Thymus (tissue), 11 donors: ENCODE results near the gene MINDY3. TPM values are rescaled to one million over a fixed set of nuclear protein-coding genes. Genes with fewer than 3 reads are reported as not detected.

Experiments used
- DNase-seq, 9 donors: peaks; one replicate each; pipeline ENCODE4 v3.0.0-alpha.2; 2013; ENCODE audit warnings: low spot score in 9 of 9, low read depth in 6 of 9, missing footprints in 1 of 9
- H3K27ac ChIP-seq, 2 donors: one replicate each; pipeline ENCODE4 v1.5.1; 2013; ENCODE audit warnings: control low read depth in 1 of 2, low read depth in 1 of 2, low read length in 1 of 2, mild to moderate bottlenecking in 1 of 2, moderate library complexity in 1 of 2
- H3K27me3 ChIP-seq, 2 donors: one replicate each; pipeline ENCODE4 v1.5.1; 2013; ENCODE audit warnings: low read length in 1 of 2; ENCODE audit not compliant: control insufficient read depth in 2 of 2, insufficient read depth in 1 of 2
- H3K36me3 ChIP-seq, 2 donors: one replicate each; pipeline ENCODE4 v1.5.1; 2013; ENCODE audit warnings: low read length in 1 of 2, mild to moderate bottlenecking in 1 of 2, moderate library complexity in 1 of 2; ENCODE audit not compliant: control insufficient read depth in 2 of 2, insufficient read depth in 2 of 2
- H3K4me1 ChIP-seq, 2 donors: one replicate each; pipeline ENCODE4 v1.5.1; 2013; ENCODE audit warnings: low read length in 2 of 2; ENCODE audit not compliant: control insufficient read depth in 2 of 2, insufficient read depth in 2 of 2
- H3K4me3 ChIP-seq, 2 donors: one replicate each; pipeline ENCODE4 v1.5.1; 2013; ENCODE audit warnings: low read length in 2 of 2, control low read depth in 1 of 2, mild to moderate bottlenecking in 1 of 2
- H3K9me3 ChIP-seq, 2 donors: one replicate each; pipeline ENCODE4 v1.5.1; 2013; ENCODE audit warnings: low read length in 1 of 2, mild to moderate bottlenecking in 1 of 2; ENCODE audit not compliant: control insufficient read depth in 2 of 2, insufficient read depth in 1 of 2
- WGBS: extraction: QIAGEN DNeasy Blood & Tissue Kit; methylation state at CpG from one replicate; pipeline ENCODE4 v1.1.7; 2013; 5-methylcytosine and 5-hydroxymethylcytosine counted together
- polyA plus RNA-seq: library from polyadenylated mRNA; stranded (reverse); fragments of 200-250 nt; gene quantifications from one replicate; pipeline ENCODE4 v1.2.3, GENCODE V29; 2013
- total RNA-seq: library from RNA; stranded (reverse); fragments of 120-200 nt; gene quantifications from one replicate; pipeline ENCODE4 v1.2.4, GENCODE V29; 2013
- donor health status: healthy.

Gene MINDY3
- total and polyA plus RNA-seq, 2 donors = 21.7 to 36.1 TPM

- Histone ChIP-seq H3K9me3 (no peaks in the 10 kb centered on the region), H3K27me3 (peaks cover 0 to 2% of the 10 kb centered on the region in 2 donors), H3K4me3 (no peak overlapping the region), H3K4me1 (no peaks in the 10 kb centered on the region), H3K27ac (no peak overlapping the region), H3K36me3 (no peaks in the 10 kb centered on the region)
- no peak for DNase-seq
These were observed 101.0 kb downstream of the MINDY3 start for GRCh38 chr10:15759265-15759664.

DNA sequence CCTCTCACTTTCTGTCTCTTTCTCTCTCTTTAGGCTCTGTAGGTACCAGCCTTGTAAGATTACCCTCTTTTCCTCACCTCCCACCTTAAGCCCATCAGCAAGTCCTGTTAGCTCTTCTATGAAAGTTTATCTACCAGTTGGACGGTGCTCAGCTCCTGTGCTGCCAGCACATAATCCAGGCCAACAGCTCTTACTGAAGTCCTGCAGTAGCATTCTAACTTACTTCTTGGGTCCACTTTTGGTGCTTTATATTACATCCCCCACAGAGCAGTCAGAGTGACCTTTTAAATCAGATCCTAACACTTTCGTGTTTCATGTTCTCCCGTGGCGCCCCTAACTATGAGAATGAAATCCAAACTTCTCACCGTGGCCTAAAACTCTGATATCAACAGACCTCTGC, 101.7 kb downstream of the MINDY3 start:
- no peaks in the 10 kb centered on the region for H3K36me3 ChIP-seq
- H3K4me3 ChIP-seq = no peak overlapping the region
- no peak for DNase-seq

GRCh38 chr10:15754937-15755336, 105.4 kb downstream of the MINDY3 start:
- WGBS = 73% methylated on average over 2 of the region's 2 CpGs
- H3K9me3 ChIP-seq = no peaks in the 10 kb centered on the region
- peaks cover 0 to 2% of the 10 kb centered on the region in 2 donors for H3K27me3 ChIP-seq
- H3K36me3 ChIP-seq = no peaks in the 10 kb centered on the region
- no peak for DNase-seq
- no peak overlapping the region for H3K27ac ChIP-seq
- no peaks in the 10 kb centered on the region for H3K4me1 ChIP-seq
- no peak overlapping the region for H3K4me3 ChIP-seq

More for the DNA sequence above, 101.7 kb downstream of the MINDY3 start:
- no peaks in the 10 kb centered on the region for H3K4me1 ChIP-seq
- H3K27me3 ChIP-seq = peaks cover 0 to 2% of the 10 kb centered on the region in 2 donors
- H3K27ac ChIP-seq = no peak overlapping the region
- WGBS = 95% methylated on average over 5 of the region's 5 CpGs
- H3K9me3 ChIP-seq = no peaks in the 10 kb centered on the region

DNA sequence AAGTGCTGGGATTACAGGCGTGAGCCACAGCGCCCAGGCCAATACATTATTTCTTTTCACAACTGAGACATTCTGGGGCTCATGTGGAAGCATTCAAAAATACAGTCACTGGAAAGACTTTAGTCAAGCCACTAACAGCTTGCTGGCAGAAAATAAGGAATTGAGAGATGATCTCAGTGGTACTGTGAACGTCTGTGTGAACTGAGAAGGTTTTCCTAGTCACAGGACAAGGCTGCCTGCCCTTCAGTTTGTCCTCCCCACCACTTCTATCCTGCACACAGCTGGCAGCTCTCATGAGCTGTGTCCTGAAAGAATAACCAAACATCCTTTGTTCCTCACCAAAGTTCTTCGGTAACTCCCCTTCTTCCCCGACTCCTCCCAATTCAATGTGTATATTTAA, 109.3 kb downstream of the MINDY3 start:
- Histone ChIP-seq H3K27ac (no peak overlapping the region), H3K4me1 (no peaks in the 10 kb centered on the region), H3K27me3 (no peaks in the 10 kb centered on the region), H3K4me3 (no peak overlapping the region), H3K36me3 (no peaks in the 10 kb centered on the region), H3K9me3 (no peaks in the 10 kb centered on the region)
- DNase-seq = no peak
- 91% methylated on average over 5 of the region's 5 CpGs for WGBS

- no peaks in the 10 kb centered on the region for H3K9me3 ChIP-seq
- DNase-seq = no peak
- no peaks in the 10 kb centered on the region for H3K4me1 ChIP-seq
- no peak overlapping the region for H3K27ac ChIP-seq
- no peaks in the 10 kb centered on the region for H3K27me3 ChIP-seq
- 75% methylated on average over 3 of the region's 3 CpGs for WGBS
- no peaks in the 10 kb centered on the region for H3K36me3 ChIP-seq
- no peak overlapping the region for H3K4me3 ChIP-seq
These were observed 112.2 kb downstream of the MINDY3 start for GRCh38 chr10:15748126-15748525.

GRCh38 chr10:15747632-15748031, 112.7 kb downstream of the MINDY3 start:
- no peak overlapping the region for H3K27ac ChIP-seq
- H3K36me3 ChIP-seq = no peaks in the 10 kb centered on the region
- no peak overlapping the region for H3K4me3 ChIP-seq
- no peak for DNase-seq
- no peaks in the 10 kb centered on the region for H3K4me1 ChIP-seq
- no peaks in the 10 kb centered on the region for H3K9me3 ChIP-seq
- WGBS = 89% methylated on average over 3 of the region's 3 CpGs
- no peaks in the 10 kb centered on the region for H3K27me3 ChIP-seq

DNA sequence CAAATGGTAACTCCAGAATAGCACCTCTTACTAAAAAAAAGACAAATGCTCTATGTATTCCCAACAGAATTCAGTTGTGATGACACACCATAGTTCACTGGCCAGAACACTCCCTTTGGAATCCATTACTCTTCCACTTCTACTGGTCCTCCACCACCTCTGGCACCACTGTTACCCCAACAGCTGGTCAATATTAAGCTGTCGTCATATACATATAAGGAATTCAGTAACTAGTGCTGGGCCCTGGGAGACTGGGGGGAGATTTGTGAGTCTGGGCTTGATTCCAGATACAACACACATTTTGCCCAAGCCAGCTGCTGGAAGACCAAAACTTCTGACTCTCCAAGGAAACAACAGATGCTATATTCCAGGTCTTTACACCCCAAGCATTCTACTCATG, 114.6 kb downstream of the MINDY3 start:
- Histone ChIP-seq H3K36me3 (no peaks in the 10 kb centered on the region), H3K9me3 (no peaks in the 10 kb centered on the region), H3K4me3 (no peak overlapping the region), H3K27ac (no peak overlapping the region), H3K27me3 (no peaks in the 10 kb centered on the region), H3K4me1 (no peaks in the 10 kb centered on the region)
- 91% methylated on average over 1 of the region's 1 CpG for WGBS
- no peak for DNase-seq

DNA sequence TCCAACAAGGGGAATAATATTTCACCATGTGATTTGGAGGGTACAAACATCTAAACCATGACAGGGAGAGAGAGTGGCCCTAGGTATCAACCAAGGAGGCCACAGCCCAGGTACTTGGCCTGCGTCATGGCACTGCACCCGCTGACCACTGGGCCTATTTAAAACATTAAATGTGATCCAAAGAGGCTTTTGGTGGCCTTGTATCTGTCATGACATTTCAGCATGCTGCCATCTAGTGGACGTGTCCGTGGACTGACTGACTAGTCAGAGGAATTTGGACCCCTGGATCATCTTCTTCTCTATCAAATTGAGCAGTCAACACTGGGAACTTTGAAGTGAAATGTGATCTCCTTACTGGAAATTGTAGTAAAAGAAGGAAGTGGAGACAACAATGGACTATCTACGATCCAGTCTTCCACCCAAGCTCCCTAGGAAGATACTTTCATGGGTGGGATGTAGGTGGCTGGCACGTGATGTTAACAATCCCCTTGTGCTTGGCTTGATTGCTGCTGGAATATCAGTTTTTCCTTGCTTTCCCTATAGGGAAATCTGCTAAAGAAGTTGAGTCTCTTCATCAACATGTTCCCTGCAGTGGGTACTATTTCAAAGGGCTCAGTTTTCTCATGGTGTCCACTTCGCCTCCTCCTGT, 116.0 kb downstream of the MINDY3 start:
- H3K4me1 ChIP-seq = no peaks in the 10 kb centered on the region
- no peaks in the 10 kb centered on the region for H3K9me3 ChIP-seq
- no peak overlapping the region for H3K27ac ChIP-seq
- H3K27me3 ChIP-seq = no peaks in the 10 kb centered on the region
- no peak overlapping the region for H3K4me3 ChIP-seq
- no peaks in the 10 kb centered on the region for H3K36me3 ChIP-seq
- peak in 8 of 9 donors; percentile 7 to 57 (median 22) for DNase-seq
- 49% methylated on average over 7 of the region's 7 CpGs for WGBS

- no peaks in the 10 kb centered on the region for H3K4me1 ChIP-seq
- no peaks in the 10 kb centered on the region for H3K9me3 ChIP-seq
- H3K36me3 ChIP-seq = no peaks in the 10 kb centered on the region
- H3K27me3 ChIP-seq = no peaks in the 10 kb centered on the region
- H3K27ac ChIP-seq = no peak overlapping the region
- 91% methylated on average over 2 of the region's 2 CpGs for WGBS
- no peak overlapping the region for H3K4me3 ChIP-seq
- no peak for DNase-seq
These were observed 116.9 kb downstream of the MINDY3 start for GRCh38 chr10:15743443-15743842.
